Nephron (organoid): Measurements from ENCODE around the gene AGAP3.

ENCODE experiments used
- H3K27ac Mint-ChIP-seq, 3 experiments: 2 replicates each; pipeline ENCODE4 v1.8.0; 2020; ENCODE audit warnings: mixed read lengths in 3 of 3, mild to moderate bottlenecking in 2 of 3, moderate library complexity in 1 of 3
- H3K27me3 Mint-ChIP-seq: 2 replicates; pipeline ENCODE4 v1.8.0; 2021; ENCODE audit warnings: low read depth, mild to moderate bottlenecking, moderate library complexity, mixed read lengths
- H3K36me3 Mint-ChIP-seq: 2 replicates; pipeline ENCODE4 v1.8.0; 2020; ENCODE audit warnings: low read depth, mixed read lengths
- H3K4me1 Mint-ChIP-seq: 2 replicates; pipeline ENCODE4 v1.8.0; 2020; ENCODE audit warnings: mixed read lengths
- H3K4me3 Mint-ChIP-seq, 3 experiments: 2 replicates each; pipeline ENCODE4 v1.8.0; 2020; ENCODE audit warnings: mild to moderate bottlenecking in 3 of 3, mixed read lengths in 3 of 3, moderate library complexity in 2 of 3
- H3K9me3 Mint-ChIP-seq: 2 replicates; pipeline ENCODE4 v1.8.0; 2020; ENCODE audit warnings: mixed read lengths
- TF ChIP-seq, protein P1 (sequence below), 3 experiments: fragments of 200-600 bp; sonication (generic); IDR thresholded peaks; one replicate each; pipeline ENCODE4 v1.5.0; 2021; ENCODE audit warnings: antibody characterized with exemption in 3 of 3; ENCODE audit not compliant: unreplicated experiment in 3 of 3

Gene AGAP3

DNA sequence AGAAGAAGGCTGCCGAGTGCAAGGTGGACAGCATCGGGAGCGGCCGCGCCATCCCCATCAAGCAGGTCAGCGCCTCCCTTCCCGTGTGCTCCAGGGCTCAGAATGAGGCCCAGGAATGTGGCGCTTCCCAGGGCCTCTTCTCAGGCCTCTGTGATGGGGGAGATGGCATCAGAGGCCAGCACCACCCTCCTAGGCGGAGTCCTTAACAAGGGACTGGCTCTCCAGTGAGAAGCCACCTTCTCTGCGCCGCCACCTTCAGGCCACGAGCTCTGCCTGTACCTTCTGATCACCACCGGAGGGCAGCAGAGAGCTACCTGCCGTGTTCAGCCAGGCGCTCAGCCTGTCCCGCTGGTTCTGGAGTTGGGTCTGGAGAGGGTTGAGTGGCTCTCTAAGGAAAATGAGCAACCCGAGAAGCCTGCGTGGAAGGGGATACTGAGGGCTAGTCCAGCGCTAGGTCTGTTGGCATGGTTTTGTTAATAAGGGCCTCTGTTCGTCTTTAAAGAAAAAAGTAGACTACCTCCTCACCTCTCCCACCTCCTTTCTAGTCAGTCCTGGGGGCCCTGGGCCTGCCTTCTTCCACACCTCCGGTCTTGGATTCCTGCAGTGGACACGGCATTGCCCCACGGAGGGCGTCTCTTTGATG, 37.7 kb downstream of the AGAP3 start:
- H3K4me3 Mint-ChIP-seq, result peak overlapping the region; percentile 55 to 67 (median 59)
- peaks cover 57% of the 10 kb centered on the region for H3K36me3 Mint-ChIP-seq
- peaks cover 18% of the 10 kb centered on the region for H3K27me3 Mint-ChIP-seq
- no peak overlapping the region for H3K27ac Mint-ChIP-seq
- TF ChIP-seq, protein P1, sequence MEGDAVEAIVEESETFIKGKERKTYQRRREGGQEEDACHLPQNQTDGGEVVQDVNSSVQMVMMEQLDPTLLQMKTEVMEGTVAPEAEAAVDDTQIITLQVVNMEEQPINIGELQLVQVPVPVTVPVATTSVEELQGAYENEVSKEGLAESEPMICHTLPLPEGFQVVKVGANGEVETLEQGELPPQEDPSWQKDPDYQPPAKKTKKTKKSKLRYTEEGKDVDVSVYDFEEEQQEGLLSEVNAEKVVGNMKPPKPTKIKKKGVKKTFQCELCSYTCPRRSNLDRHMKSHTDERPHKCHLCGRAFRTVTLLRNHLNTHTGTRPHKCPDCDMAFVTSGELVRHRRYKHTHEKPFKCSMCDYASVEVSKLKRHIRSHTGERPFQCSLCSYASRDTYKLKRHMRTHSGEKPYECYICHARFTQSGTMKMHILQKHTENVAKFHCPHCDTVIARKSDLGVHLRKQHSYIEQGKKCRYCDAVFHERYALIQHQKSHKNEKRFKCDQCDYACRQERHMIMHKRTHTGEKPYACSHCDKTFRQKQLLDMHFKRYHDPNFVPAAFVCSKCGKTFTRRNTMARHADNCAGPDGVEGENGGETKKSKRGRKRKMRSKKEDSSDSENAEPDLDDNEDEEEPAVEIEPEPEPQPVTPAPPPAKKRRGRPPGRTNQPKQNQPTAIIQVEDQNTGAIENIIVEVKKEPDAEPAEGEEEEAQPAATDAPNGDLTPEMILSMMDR (IDR thresholded peaks at IDR 0.05; ENCODE audit: unreplicated experiment in 3 of 3), result peak; percentile 96 to 99 (median 97)
- peaks cover 29% of the 10 kb centered on the region for H3K4me1 Mint-ChIP-seq
- H3K9me3 Mint-ChIP-seq, result no peaks in the 10 kb centered on the region

DNA sequence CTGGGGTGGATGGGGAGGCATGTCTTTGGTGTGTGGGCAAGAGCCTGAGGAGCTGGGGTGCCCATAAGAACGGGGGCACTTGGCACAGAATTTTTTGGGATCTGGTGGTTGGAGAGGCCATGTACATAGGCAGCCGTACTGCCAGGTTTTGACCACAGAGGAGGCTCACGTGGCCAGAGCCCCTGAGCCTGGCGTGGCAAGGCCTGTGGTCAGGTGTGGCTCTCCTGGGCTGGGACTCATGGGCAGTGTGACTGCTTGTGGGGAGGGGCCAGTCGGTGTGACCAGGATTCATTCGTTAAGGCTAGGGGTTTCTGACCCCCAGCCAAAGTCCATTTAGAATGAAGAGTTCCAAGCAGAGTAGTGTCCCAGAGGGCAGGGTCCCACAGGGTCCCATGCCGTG, 38.2 kb downstream of the AGAP3 start:
- H3K9me3 Mint-ChIP-seq, result no peaks in the 10 kb centered on the region
- H3K27ac Mint-ChIP-seq, result no peak overlapping the region
- H3K27me3 Mint-ChIP-seq, result peaks cover 15% of the 10 kb centered on the region
- TF ChIP-seq, protein P1 (IDR thresholded peaks at IDR 0.05; ENCODE audit: unreplicated experiment in 3 of 3), result no peak
- peaks cover 52% of the 10 kb centered on the region for H3K36me3 Mint-ChIP-seq
- H3K4me1 Mint-ChIP-seq, result peaks cover 24% of the 10 kb centered on the region
- H3K4me3 Mint-ChIP-seq, result peak overlapping the region; percentile 30 to 80 (median 40)

DNA sequence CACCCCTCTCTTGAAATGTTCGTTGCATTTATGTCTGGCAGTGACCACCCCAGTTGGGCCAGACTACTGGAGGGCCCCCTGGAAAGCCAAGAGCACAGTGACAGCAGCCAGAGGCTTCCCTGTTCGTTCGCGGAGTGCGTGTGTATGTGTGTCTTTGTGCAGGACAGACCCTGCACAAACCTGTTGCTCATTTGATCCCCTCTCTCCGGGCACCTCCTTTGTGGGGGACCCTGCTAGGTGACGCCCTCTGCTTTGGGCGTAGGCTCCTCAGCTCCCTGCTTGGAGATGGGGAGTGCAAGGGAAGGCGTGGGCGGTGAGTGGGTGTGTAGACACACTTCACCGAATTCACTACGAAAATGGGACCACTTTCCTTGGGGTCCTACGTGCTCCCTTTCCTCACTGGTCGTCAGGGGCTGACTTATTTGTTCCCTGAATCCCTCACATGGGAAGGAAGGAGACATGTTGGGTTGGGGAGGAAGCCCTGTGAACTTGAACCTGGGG, 38.7 kb downstream of the AGAP3 start:
- Mint-ChIP-seq H3K27ac (no peak overlapping the region), H3K9me3 (no peaks in the 10 kb centered on the region), H3K4me3 (peak overlapping the region; percentile 30 to 80 (median 71)), H3K4me1 (peaks cover 24% of the 10 kb centered on the region), H3K36me3 (peaks cover 50% of the 10 kb centered on the region), H3K27me3 (peaks cover 14% of the 10 kb centered on the region)
- TF ChIP-seq, protein P1 (IDR thresholded peaks at IDR 0.05; ENCODE audit: unreplicated experiment in 3 of 3), result no peak

DNA sequence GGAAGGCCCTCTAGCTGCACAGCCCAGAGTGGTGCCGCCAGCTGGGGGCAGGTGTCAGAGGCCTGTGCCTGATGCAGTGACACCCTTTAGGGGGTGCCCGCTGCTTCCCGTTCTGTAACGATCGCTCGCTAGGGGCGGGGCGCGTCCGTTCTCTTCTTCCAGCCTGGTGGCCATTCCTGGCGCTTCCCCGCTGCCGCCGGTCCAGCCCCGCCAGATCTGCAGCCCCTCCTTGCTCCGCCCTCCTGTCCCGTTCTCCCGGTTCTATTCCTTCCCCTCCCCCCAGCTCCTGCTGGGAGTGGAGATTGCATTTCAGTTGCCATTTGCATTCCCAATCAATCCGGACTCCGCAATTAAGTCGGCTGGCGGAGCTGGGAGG, 39.2 kb downstream of the AGAP3 start:
- TF ChIP-seq, protein P1 (IDR thresholded peaks at IDR 0.05; ENCODE audit: unreplicated experiment in 3 of 3), result peak in 1 of 3 experiments; percentile 19
- H3K4me1 Mint-ChIP-seq, result peaks cover 28% of the 10 kb centered on the region
- no peaks in the 10 kb centered on the region for H3K9me3 Mint-ChIP-seq
- H3K4me3 Mint-ChIP-seq, result peak overlapping the region; percentile 60 to 80 (median 71)
- peaks cover 49% of the 10 kb centered on the region for H3K36me3 Mint-ChIP-seq
- no peak overlapping the region for H3K27ac Mint-ChIP-seq
- peaks cover 14% of the 10 kb centered on the region for H3K27me3 Mint-ChIP-seq

DNA sequence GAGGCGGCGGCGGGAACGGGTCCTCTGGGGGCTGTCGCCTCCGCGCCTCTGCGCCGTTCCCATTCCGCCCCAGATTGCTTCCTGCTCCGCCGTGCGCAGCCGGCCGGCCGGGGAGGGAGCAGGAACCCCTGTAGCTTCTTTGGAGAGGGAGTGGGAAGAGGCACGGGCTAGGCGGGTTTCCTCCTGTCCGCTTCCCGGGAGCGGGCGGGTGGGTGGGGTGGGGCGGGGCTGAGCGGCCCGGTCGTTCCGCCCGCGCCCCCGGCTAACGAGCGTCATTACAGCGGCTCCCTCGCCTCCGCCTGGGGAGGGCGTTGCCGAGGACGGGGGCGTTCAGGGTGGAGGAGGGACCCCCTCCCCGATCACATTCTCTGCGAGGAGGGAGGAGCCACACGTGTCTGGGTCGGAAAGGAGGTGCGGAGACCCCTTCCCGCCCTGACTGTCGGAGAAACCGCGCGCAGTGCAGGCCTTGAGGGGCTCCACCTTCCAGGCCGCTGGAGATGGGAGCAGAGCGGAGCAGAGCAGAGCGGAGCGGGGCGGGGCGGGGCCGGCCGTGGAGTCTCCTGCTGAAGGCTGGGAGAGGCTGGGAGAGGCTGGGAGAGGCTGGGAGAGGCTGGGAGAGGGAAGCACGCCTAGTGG, 39.7 kb downstream of the AGAP3 start:
- H3K27ac Mint-ChIP-seq, result no peak overlapping the region
- no peaks in the 10 kb centered on the region for H3K9me3 Mint-ChIP-seq
- peaks cover 47% of the 10 kb centered on the region for H3K36me3 Mint-ChIP-seq
- H3K27me3 Mint-ChIP-seq, result peaks cover 14% of the 10 kb centered on the region
- peak overlapping the region; percentile 60 to 80 (median 71) for H3K4me3 Mint-ChIP-seq
- TF ChIP-seq, protein P1 (IDR thresholded peaks at IDR 0.05; ENCODE audit: unreplicated experiment in 3 of 3), result no peak
- peaks cover 31% of the 10 kb centered on the region for H3K4me1 Mint-ChIP-seq
